Lung (tissue), 12 donors: ENCODE data around the gene SDK1. TPM values are rescaled to one million over a fixed set of nuclear protein-coding genes. Genes with fewer than 3 reads are reported as not detected.

Experiments used
- ATAC-seq: fragments of 200-7000 bp; cut with Tn5 transposase; one replicate; pipeline ENCODE4 v1.9.1; 2020; ENCODE audit warnings: moderate number of reproducible peaks; ENCODE audit not compliant: insufficient read depth, low FRiP score
- DNase-seq, 3 donors: peaks; one replicate each; pipeline ENCODE4 v3.0.0-alpha.2; 2013 to 2017
- H3K27ac ChIP-seq, 2 donors: one replicate each; pipeline ENCODE4 v1.5.1; 2013; ENCODE audit warnings: mild to moderate bottlenecking in 2 of 2, moderate library complexity in 2 of 2, control low read depth in 1 of 2, inconsistent platforms in 1 of 2, low read depth in 1 of 2, low read length in 1 of 2
- H3K27me3 ChIP-seq, 3 donors: one replicate each; pipeline ENCODE4 v1.5.1; 2013; ENCODE audit warnings: low read length in 2 of 3; ENCODE audit not compliant: control insufficient read depth in 3 of 3, insufficient read depth in 3 of 3
- H3K36me3 ChIP-seq, 4 donors: one replicate each; pipeline ENCODE4 v1.5.1; 2013; ENCODE audit warnings: low read length in 4 of 4, mild to moderate bottlenecking in 1 of 4, moderate library complexity in 1 of 4; ENCODE audit not compliant: control insufficient read depth in 4 of 4, insufficient read depth in 4 of 4
- H3K4me1 ChIP-seq, 5 donors: one replicate each; pipeline ENCODE4 v1.5.1; 2013; ENCODE audit warnings: low read length in 5 of 5, mild to moderate bottlenecking in 2 of 5, moderate library complexity in 1 of 5; ENCODE audit not compliant: control insufficient read depth in 5 of 5, insufficient read depth in 5 of 5
- H3K4me3 ChIP-seq: one replicate; pipeline ENCODE4 v1.5.1; 2013; ENCODE audit warnings: mild to moderate bottlenecking, control low read depth, moderate library complexity
- H3K9ac ChIP-seq, 2 donors: one replicate each; pipeline ENCODE4 v1.5.1; 2013; ENCODE audit warnings: low read length in 2 of 2, control low read depth in 1 of 2; ENCODE audit not compliant: insufficient read depth in 1 of 2
- H3K9me3 ChIP-seq, 4 donors: one replicate each; pipeline ENCODE4 v1.5.1; 2013; ENCODE audit warnings: low read length in 3 of 4, mild to moderate bottlenecking in 1 of 4, moderate library complexity in 1 of 4; ENCODE audit not compliant: control insufficient read depth in 4 of 4, insufficient read depth in 3 of 4
- WGBS, 2 donors: extraction: QIAGEN DNeasy Blood & Tissue Kit; methylation state at CpG; one replicate each; pipeline ENCODE4 v1.1.7; 2013; 5-methylcytosine and 5-hydroxymethylcytosine counted together
- polyA plus RNA-seq, 2 donors: library from polyadenylated mRNA; stranded (reverse); fragments of 200-250 nt; gene quantifications; one replicate each; pipeline ENCODE4 v1.2.1, GENCODE V29; 2013
- total RNA-seq, 2 donors: library from RNA; depleted of rRNA in 1 of 2; stranded (reverse); fragments of >200 nt in 1 of 2; gene quantifications; one replicate each; pipeline ENCODE4 v1.2.1, GENCODE V29; 2014 to 2021
- TF ChIP-seq, protein P1 (sequence below): IDR thresholded peaks from 2 replicates; pipeline ENCODE4 v1.5.1; 2012; ENCODE audit warnings: mild to moderate bottlenecking; ENCODE audit errors: control extremely low read depth, extremely low read depth
- donor health status: control.
- donor health status: control.
- donor health status: Bipolar disorder and iron deficiency.
- donor health status: healthy.
- donor health status: DM: yes; HTN: yes; CAD: no.

SDK1 gene
- total and polyA plus RNA-seq, 4 donors = 3.7 to 30.1 (median 12.7) TPM

DNA sequence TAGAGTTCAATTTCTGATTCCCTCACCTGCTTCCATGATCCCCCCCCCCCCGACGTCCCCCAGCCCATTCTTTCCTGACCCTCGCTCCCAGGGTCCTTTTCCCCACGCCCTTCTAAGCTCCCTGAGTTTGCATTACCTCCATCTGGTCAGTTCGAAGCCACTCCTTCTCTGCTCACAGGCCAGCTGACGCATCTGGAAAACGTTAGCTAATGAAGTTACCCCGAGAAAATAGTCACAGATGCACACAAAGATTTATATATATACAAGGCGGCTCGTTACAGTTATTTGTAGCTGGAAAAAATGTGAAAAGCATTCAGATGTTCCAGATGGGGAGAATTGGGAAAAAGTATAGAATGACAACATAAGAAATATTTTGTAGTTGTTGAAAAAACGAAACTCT is 751.1 kb downstream of the SDK1 start:
- Histone ChIP-seq H3K9me3 (no peaks in the 10 kb centered on the region), H3K4me3 (no peak overlapping the region), H3K36me3 (no peaks in the 10 kb centered on the region), H3K4me1 (no peaks in the 10 kb centered on the region), H3K9ac (no peak overlapping the region), H3K27ac (no peak overlapping the region), H3K27me3 (no peaks in the 10 kb centered on the region)
- WGBS, 2 donors = 82 to 85% methylated on average over 11 of the region's 11 CpGs
- TF ChIP-seq, protein P1, sequence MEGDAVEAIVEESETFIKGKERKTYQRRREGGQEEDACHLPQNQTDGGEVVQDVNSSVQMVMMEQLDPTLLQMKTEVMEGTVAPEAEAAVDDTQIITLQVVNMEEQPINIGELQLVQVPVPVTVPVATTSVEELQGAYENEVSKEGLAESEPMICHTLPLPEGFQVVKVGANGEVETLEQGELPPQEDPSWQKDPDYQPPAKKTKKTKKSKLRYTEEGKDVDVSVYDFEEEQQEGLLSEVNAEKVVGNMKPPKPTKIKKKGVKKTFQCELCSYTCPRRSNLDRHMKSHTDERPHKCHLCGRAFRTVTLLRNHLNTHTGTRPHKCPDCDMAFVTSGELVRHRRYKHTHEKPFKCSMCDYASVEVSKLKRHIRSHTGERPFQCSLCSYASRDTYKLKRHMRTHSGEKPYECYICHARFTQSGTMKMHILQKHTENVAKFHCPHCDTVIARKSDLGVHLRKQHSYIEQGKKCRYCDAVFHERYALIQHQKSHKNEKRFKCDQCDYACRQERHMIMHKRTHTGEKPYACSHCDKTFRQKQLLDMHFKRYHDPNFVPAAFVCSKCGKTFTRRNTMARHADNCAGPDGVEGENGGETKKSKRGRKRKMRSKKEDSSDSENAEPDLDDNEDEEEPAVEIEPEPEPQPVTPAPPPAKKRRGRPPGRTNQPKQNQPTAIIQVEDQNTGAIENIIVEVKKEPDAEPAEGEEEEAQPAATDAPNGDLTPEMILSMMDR = no peak
- DNase-seq = peak in 2 of 3 donors; percentile 32 to 48
- ATAC-seq = no peak

DNA sequence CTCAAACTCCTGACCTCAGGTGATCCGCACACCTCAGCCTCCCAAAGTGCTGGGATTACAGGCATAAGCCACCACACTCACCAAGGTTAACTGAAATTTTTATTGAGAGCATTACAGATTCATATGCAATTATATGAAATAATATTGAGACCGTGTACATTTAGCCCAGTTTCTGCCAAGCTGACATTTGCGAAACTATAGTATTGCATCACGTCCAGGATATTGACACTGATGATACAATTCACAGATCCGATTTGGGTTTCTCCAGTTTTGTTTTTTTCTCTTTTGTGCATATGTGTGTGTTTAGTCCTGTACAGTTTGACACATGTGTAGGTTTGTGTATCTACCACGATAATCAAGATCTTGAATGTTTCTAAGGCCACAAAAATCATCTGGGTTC is 753.1 kb downstream of the SDK1 start:
- TF ChIP-seq, protein P1 = no peak
- 63 to 80% methylated on average over 6 of the region's 6 CpGs for WGBS, 2 donors
- no peak overlapping the region for H3K9ac ChIP-seq
- ATAC-seq = no peak
- H3K9me3 ChIP-seq = peaks cover 0 to 3% (median 0%) of the 10 kb centered on the region in 4 donors
- H3K36me3 ChIP-seq = no peaks in the 10 kb centered on the region
- H3K27me3 ChIP-seq = no peaks in the 10 kb centered on the region
- H3K27ac ChIP-seq = no peak overlapping the region
- no peaks in the 10 kb centered on the region for H3K4me1 ChIP-seq
- no peak overlapping the region for H3K4me3 ChIP-seq
- DNase-seq = no peak

DNA sequence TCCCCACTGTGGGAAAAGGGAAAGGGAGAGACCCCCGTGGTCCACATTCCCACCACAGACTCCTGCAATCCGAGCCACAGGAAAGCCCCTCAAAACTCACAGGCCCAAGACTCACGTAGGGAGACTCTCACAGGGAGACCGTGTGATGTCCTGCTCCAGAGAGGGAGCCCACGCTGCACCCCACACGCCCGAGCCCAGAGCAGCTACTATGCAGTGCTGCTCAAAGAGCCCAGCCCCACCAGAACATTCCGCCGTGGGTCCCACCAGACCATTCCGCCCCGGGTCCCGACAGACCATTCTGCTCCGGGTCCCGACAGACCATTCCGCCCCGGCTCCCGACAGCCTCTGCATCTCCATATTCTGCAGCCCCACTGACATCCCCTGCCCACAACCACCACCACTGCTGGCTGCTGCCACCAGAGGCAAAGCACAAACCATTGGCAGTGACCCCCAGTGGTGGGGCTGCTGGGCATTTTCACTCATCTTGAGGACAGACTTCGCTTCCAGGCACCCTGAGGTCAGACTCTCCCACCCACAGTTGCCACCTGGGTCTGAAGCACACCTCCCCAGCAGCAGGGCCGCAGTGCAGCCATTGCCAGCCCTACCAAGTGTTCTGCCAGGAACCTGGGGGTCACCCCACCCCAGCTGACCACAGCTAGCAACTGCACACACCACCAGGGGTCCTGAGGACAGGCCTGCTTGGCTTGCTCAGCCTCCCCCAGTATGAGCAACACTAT is 755.7 kb downstream of the SDK1 start:
- H3K9me3 ChIP-seq = peaks cover 0 to 3% (median 0%) of the 10 kb centered on the region in 4 donors
- H3K9ac ChIP-seq = no peak overlapping the region
- TF ChIP-seq, protein P1 = no peak
- no peak for ATAC-seq
- H3K27me3 ChIP-seq = no peaks in the 10 kb centered on the region
- no peak for DNase-seq
- 92 to 95% methylated on average over 19 of the region's 19 CpGs for WGBS, 2 donors
- no peak overlapping the region for H3K4me3 ChIP-seq
- no peaks in the 10 kb centered on the region for H3K4me1 ChIP-seq
- H3K27ac ChIP-seq = no peak overlapping the region
- no peaks in the 10 kb centered on the region for H3K36me3 ChIP-seq

DNA sequence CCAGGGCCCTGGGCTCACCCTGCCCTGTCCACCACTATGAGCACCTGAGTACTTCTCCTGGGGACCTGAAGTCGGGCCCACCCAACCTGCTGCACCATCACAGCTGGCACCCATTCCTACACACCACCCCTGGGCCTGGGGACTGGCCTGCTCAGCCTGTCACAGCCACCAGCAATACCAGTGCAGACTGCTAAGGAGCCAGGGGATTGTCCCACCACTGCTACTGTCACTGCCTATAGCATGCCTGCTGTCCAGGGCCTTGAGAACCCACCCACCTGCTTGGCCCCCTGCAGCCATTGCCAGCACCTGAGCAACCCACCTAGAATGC is 756.2 kb downstream of the SDK1 start:
- ATAC-seq = no peak
- Histone ChIP-seq H3K36me3 (no peaks in the 10 kb centered on the region), H3K9ac (no peak overlapping the region), H3K27ac (no peak overlapping the region), H3K4me1 (no peaks in the 10 kb centered on the region), H3K4me3 (no peak overlapping the region), H3K9me3 (peaks cover 0 to 3% (median 0%) of the 10 kb centered on the region in 4 donors), H3K27me3 (no peaks in the 10 kb centered on the region)
- DNase-seq = no peak
- TF ChIP-seq, protein P1 = no peak
- 75 to 78% methylated on average over 1 of the region's 1 CpG for WGBS, 2 donors
